Inflammatory macrophage treated with lipopolysaccharide for 4 hours (primary cell): ENCODE data around the gene GPX2.
A peak's percentile ranks its signal among the peaks of the same experiment; 100 is the strongest.
"Not testable (repeated sequence)": the region's sequence is repeated elsewhere in the genome, so short reads cannot be mapped to it uniquely, and the experiment has no call there.

Experiments used
- DNase-seq: peaks from one replicate; pipeline ENCODE4 v3.0.0-alpha.2; 2020

Gene GPX2

GRCh38 chr14:64938972-64939816 is 3.4 kb downstream of the GPX2 start:
- DNase-seq: no peak

GRCh38 chr14:64937821-64938193 is 4.7 kb downstream of the GPX2 start:
- DNase-seq: no peak

GRCh38 chr14:64937171-64937820 is 5.2 kb downstream of the GPX2 start:
- DNase-seq: no peak

- DNase-seq: no peak
Observed at GRCh38 chr14:64935508-64935907, 7.0 kb downstream of the GPX2 start.

- DNase-seq: no peak
Observed at GRCh38 chr14:64934338-64934929, 8.1 kb downstream of the GPX2 start.

GRCh38 chr14:64932231-64932630 is 10.3 kb downstream of the GPX2 start:
- DNase-seq: no peak

GRCh38 chr14:64931123-64931522 is 11.4 kb downstream of the GPX2 start:
- no peak for DNase-seq

- DNase-seq: no peak
Observed at GRCh38 chr14:64930085-64930843, 12.3 kb downstream of the GPX2 start.

- DNase-seq: no peak
Observed at GRCh38 chr14:64929014-64929359, 13.6 kb downstream of the GPX2 start.

GRCh38 chr14:64928239-64929013 is 14.1 kb downstream of the GPX2 start:
- no peak for DNase-seq

GRCh38 chr14:64927031-64927430 is 15.5 kb downstream of the GPX2 start:
- DNase-seq: no peak

- DNase-seq: no peak
Observed at GRCh38 chr14:64926398-64926995, 16.0 kb downstream of the GPX2 start.

- no peak for DNase-seq
Observed at GRCh38 chr14:64923015-64923414, 19.5 kb downstream of the GPX2 start.

- no peak for DNase-seq
Observed at GRCh38 chr14:64920465-64920864, 22.1 kb downstream of the GPX2 start.

GRCh38 chr14:64919618-64920017 is 22.9 kb downstream of the GPX2 start:
- no peak for DNase-seq

GRCh38 chr14:64919215-64919614 is 23.3 kb downstream of the GPX2 start:
- no peak for DNase-seq

- no peak for DNase-seq
Observed at GRCh38 chr14:64918216-64918615, 24.3 kb downstream of the GPX2 start.

GRCh38 chr14:64915797-64916196 is 26.7 kb downstream of the GPX2 start:
- DNase-seq: peak; percentile 83

GRCh38 chr14:64915029-64915424 is 27.5 kb downstream of the GPX2 start:
- no peak for DNase-seq

- peak; percentile 100 for DNase-seq
Observed at GRCh38 chr14:64914237-64915028, 28.1 kb downstream of the GPX2 start, which contains the start of gene CHURC1. TSS of gene CHURC1 (plus strand) at chr14:64914455. CDS start at chr14:64914496, 41 bp downstream.

GRCh38 chr14:64913477-64913876 is 29.1 kb downstream of the GPX2 start:
- not testable (repeated sequence) for DNase-seq
